OCI-LY7 (cell line): ENCODE results near the gene XRCC6. TPM values are rescaled to one million over a fixed set of nuclear protein-coding genes. Genes with fewer than 3 reads are reported as not detected.
"Not testable (repeated sequence)": the region's sequence is repeated elsewhere in the genome, so short reads cannot be mapped to it uniquely, and the experiment has no call there.

ENCODE experiments used
- BruUV-seq: library from RNA; stranded (reverse); fragments of 400-500 nt; replicated peaks from 2 replicates; lab custom pipeline; 2021; lab: Mats Ljungman, UMichigan
- CTCF ChIA-PET: fragments of 300-600 bp; sonication (Branson Sonifier 250); formaldehyde crosslinking; loops from one replicate; lab custom pipeline; 2022; ENCODE audit warnings: antibody characterized with exemption; ENCODE audit not compliant: unreplicated experiment; lab: Charles Lee
- POLR2A ChIA-PET: fragments of 300-600 bp; sonication (Branson Sonifier 250); formaldehyde crosslinking; loops from one replicate; lab custom pipeline; 2022; ENCODE audit warnings: antibody characterized with exemption; lab: Charles Lee
- DNase-seq: peaks from one replicate; pipeline ENCODE4 v3.0.0-alpha.2; 2015; ENCODE audit warnings: low spot score
- H2AFZ ChIP-seq: fragments of 200-600 bp; sonication (generic), shearing (Covaris generic); 2 replicates; pipeline ENCODE4 v1.6.1; 2014; ENCODE audit warnings: mild to moderate bottlenecking, antibody characterized with exemption, low read length, moderate library complexity
- H3K27ac ChIP-seq: fragments of 200-600 bp; sonication (generic); 2 replicates; pipeline ENCODE4 v1.5.1; 2014; ENCODE audit warnings: mixed run types, low read depth, mild to moderate bottlenecking, moderate library complexity, low read length, inconsistent platforms; ENCODE audit not compliant: poor library complexity, severe bottlenecking
- H3K36me3 ChIP-seq: fragments of 200-600 bp; sonication (generic); 2 replicates; pipeline ENCODE4 v1.6.1; 2014; ENCODE audit warnings: mild to moderate bottlenecking, antibody characterized with exemption, low read length, moderate library complexity, mixed read lengths; ENCODE audit not compliant: insufficient read depth
- H3K4me1 ChIP-seq: fragments of 200-600 bp; sonication (generic); 2 replicates; pipeline ENCODE4 v1.5.1; 2014; ENCODE audit warnings: mild to moderate bottlenecking, low read length; ENCODE audit not compliant: insufficient read depth, poor library complexity, severe bottlenecking
- H3K4me2 ChIP-seq: fragments of 200-600 bp; sonication (generic); 2 replicates; pipeline ENCODE4 v1.6.1; 2014; ENCODE audit warnings: mild to moderate bottlenecking, low read length
- H3K4me3 ChIP-seq: fragments of 200-600 bp; sonication (generic); 2 replicates; pipeline ENCODE4 v1.5.1; 2014; ENCODE audit warnings: mild to moderate bottlenecking, low read depth, low read length; ENCODE audit not compliant: poor library complexity, severe bottlenecking
- H3K79me2 ChIP-seq: fragments of 200-600 bp; sonication (generic); 2 replicates; pipeline ENCODE4 v1.6.1; 2016; ENCODE audit warnings: low read depth, mild to moderate bottlenecking, low read length, moderate library complexity, mixed read lengths; ENCODE audit not compliant: insufficient read depth
- H3K9me2 ChIP-seq: fragments of 200-600 bp; sonication (generic); 2 replicates; pipeline ENCODE4 v1.6.1; 2016; ENCODE audit warnings: mild to moderate bottlenecking, low read length, mixed read lengths; ENCODE audit not compliant: insufficient read depth
- H3K9me3 ChIP-seq: fragments of 200-600 bp; sonication (generic); 2 replicates; pipeline ENCODE4 v1.6.1; 2014; ENCODE audit warnings: mild to moderate bottlenecking, mixed run types, low read length, mixed read lengths
- H4K20me1 ChIP-seq: fragments of 200-600 bp; sonication (generic); 2 replicates; pipeline ENCODE4 v1.6.1; 2014; ENCODE audit warnings: mild to moderate bottlenecking, antibody characterized with exemption, low read length, moderate library complexity, mixed read lengths; ENCODE audit not compliant: insufficient read depth
- CTCF ChIP-seq: fragments of 200-600 bp; sonication (generic); conservative IDR thresholded peaks from 2 replicates; pipeline ENCODE4 v1.5.1; 2014; ENCODE audit warnings: mild to moderate bottlenecking, antibody characterized with exemption, low read length, moderate library complexity, mixed read lengths
- EZH2phosphoT487 ChIP-seq: fragments of 200-600 bp; sonication (generic); IDR thresholded peaks from 2 replicates; pipeline ENCODE4 v1.6.1; 2018; ENCODE audit warnings: low read depth, borderline replicate concordance, mild to moderate bottlenecking, mixed run types, antibody characterized with exemption, low read length, moderate library complexity, mixed read lengths
- intact Hi-C: fragments of 100-400 bp; cut with micrococcal nuclease; formaldehyde crosslinking; loops from one replicate; pipeline ENCODE4 v1.10.0; 2022; ENCODE audit not compliant: unreplicated experiment
- total RNA-seq, 2 experiments: library from RNA; depleted of rRNA in 1 of 2; stranded (reverse); fragments of >200 nt in 1 of 2; shearing (Covaris generic) in 1 of 2; gene quantifications; 2 replicates each; pipeline ENCODE4 v1.2.3, GENCODE V29; 2014 to 2022

Gene XRCC6
- total RNA-seq, 2 experiments from 2014 or later: 378 to 426 TPM

GRCh38 chr22:41589391-41590241 lies 31.5 kb upstream of the XRCC6 start, which contains the start of gene PMM1:
PMM1 (minus strand) TSS chr22:41589840; CDS start chr22:41589805, 35 bp downstream.
- ChIA-PET CTCF (interaction anchor here (0.5 to 1.0 kb wide), 7 partner anchors 13 to 655 kb away, joined by 3 to 5 read pairs (median 3); partner anchors contain the start of genes DESI1 and XRCC6), POLR2A (interaction anchor here (0.6 to 2.4 kb wide), 23 partner anchors 12 to 633 kb away, joined by 3 to 14 read pairs (median 4); partner anchors contain the start of genes ACO2, DESI1, PHF5A and TEF)
- peaks cover 19% of the 10 kb centered on the region for H3K4me1 ChIP-seq
- peak within 1 kb of the TSS; percentile 62; the same call in 1 of the 2 replicates for H2AFZ ChIP-seq
- peak within 1 kb of the TSS; percentile 64 for H3K27ac ChIP-seq
- peak within 1 kb of the TSS; percentile 81 for H3K4me3 ChIP-seq
- peak; percentile 100 for DNase-seq
- no peaks in the 10 kb centered on the region for H3K36me3 ChIP-seq
- no peaks in the 10 kb centered on the region for H3K9me3 ChIP-seq
- BruUV-seq: no TSS peak
- H3K4me2 ChIP-seq: peak within 1 kb of the TSS; percentile 95
- H4K20me1 ChIP-seq: no peaks in the 10 kb centered on the region
- intact Hi-C loops: loop anchor here (1.0 to 2.0 kb wide), 2 partner anchors 32 to 45 kb away; partner anchors contain the start of genes DESI1, POLR3H and XRCC6
- TF ChIP-seq EZH2phosphoT487 (no peak), CTCF (no peak)
- H3K9me2 ChIP-seq: no peaks in the 10 kb centered on the region
- H3K79me2 ChIP-seq: peaks cover 7% of the 10 kb centered on the region; the same call in 1 of the 2 replicates

- H3K27ac ChIP-seq, H3K9me3 ChIP-seq, H4K20me1 ChIP-seq, H3K4me2 ChIP-seq, H3K79me2 ChIP-seq, H2AFZ ChIP-seq, BruUV-seq, POLR2A ChIA-PET, H3K4me3 ChIP-seq, intact Hi-C loops, H3K9me2 ChIP-seq, DNase-seq, H3K36me3 ChIP-seq, CTCF ChIA-PET: not testable (repeated sequence)
- peaks cover 11% of the 10 kb centered on the region for H3K4me1 ChIP-seq
These were observed 27.6 kb upstream of the XRCC6 start for GRCh38 chr22:41593336-41593960.

GRCh38 chr22:41595703-41596102 lies 25.4 kb upstream of the XRCC6 start:
- intact Hi-C loops: loop anchor here (5.0 kb wide), 1 partner anchor 193 kb away; no protein-coding TSS in a partner anchor

More at GRCh38 chr22:41595703-41596102, 25.4 kb upstream of the XRCC6 start:
- no peaks in the 10 kb centered on the region for H3K9me2 ChIP-seq
- DNase-seq: no peak
- ChIA-PET CTCF (no interaction called here), POLR2A (no interaction called here)
- peaks cover under 1% of the 10 kb centered on the region for H3K4me1 ChIP-seq
- no peak for TF ChIP-seq CTCF
- TF ChIP-seq EZH2phosphoT487: no peak
- no peak overlapping the region for H3K27ac ChIP-seq
- H3K4me2 ChIP-seq: no peak overlapping the region
- H2AFZ ChIP-seq: no peak overlapping the region
- H3K9me3 ChIP-seq: no peaks in the 10 kb centered on the region
- H3K4me3 ChIP-seq: no peak overlapping the region
- no peaks in the 10 kb centered on the region for H4K20me1 ChIP-seq
- peaks cover 17% of the 10 kb centered on the region; the same call in 1 of the 2 replicates for H3K36me3 ChIP-seq
- H3K79me2 ChIP-seq: no peaks in the 10 kb centered on the region; the same call in 1 of the 2 replicates
- BruUV-seq: no TSS peak
